SH-SY5Y (cell line): ENCODE results near the gene HDGF.

Experiments used
- GATA2 ChIP-seq: IDR thresholded peaks from 2 replicates; pipeline ENCODE4 v1.6.1; 2011; ENCODE audit warnings: mild to moderate bottlenecking, low read depth, low read length
- GATA3 ChIP-seq: IDR thresholded peaks from 2 replicates; pipeline ENCODE4 v1.6.1; 2011; ENCODE audit warnings: low read depth, mild to moderate bottlenecking, low read length, moderate library complexity

GRCh38 chr1:156709757-156710489 lies 41.6 kb downstream of the HDGF start:
- no peak for TF ChIP-seq GATA3
- TF ChIP-seq GATA2: peak; percentile 93
